Activated CD8-positive, alpha-beta memory T cell treated with anti-CD3 and anti-CD28 coated beads for 4 hours (primary cell): ENCODE data around the gene NAPB.
"Not testable (repeated sequence)": the region's sequence is repeated elsewhere in the genome, so short reads cannot be mapped to it uniquely, and the experiment has no call there.

Source experiments
- DNase-seq, 2 donors: peaks; one replicate each; pipeline ENCODE4 v3.0.0-alpha.2; 2020; ENCODE audit warnings: low read depth in 2 of 2

The NAPB gene

GRCh38 chr20:23368316-23369071, 52.8 kb downstream of the NAPB start:
- no peak for DNase-seq

- no peak for DNase-seq
These were observed 53.5 kb downstream of the NAPB start for GRCh38 chr20:23367770-23368169.

- no peak for DNase-seq
These were observed 54.9 kb downstream of the NAPB start for GRCh38 chr20:23366384-23366783.

DNA sequence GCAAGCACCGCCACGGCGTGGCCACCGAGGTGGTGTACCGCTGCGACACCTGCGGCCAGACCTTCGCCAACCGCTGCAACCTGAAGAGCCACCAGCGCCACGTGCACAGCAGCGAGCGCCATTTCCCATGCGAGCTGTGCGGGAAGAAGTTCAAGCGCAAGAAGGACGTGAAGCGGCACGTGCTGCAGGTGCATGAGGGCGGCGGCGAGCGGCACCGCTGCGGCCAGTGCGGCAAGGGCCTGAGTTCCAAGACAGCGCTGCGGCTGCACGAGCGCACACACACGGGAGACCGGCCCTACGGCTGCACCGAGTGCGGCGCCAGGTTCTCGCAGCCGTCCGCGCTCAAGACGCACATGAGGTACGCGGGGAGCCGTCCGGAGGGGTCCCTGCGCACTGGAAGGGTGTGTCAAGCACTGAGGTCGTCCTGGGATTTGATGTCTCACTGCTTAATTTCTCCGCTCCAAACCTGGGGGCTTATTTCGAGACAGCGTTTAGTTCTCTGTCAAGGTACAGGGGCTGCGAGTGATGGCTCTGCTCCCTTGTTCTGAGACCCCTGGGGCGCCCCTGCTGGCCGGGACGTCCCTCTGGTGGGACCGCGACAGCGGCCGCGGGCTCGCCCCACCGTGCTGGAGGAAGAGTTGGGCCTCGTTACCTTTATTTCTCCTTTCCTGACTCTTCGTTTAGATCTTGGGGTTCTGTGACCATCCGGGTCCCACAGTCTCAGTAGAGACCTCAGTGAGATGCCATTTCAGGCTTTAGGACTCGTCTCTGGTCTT, 55.7 kb downstream of the NAPB start:
- DNase-seq = no peak

GRCh38 chr20:23363257-23363649, 58.0 kb downstream of the NAPB start:
- DNase-seq = no peak

DNA sequence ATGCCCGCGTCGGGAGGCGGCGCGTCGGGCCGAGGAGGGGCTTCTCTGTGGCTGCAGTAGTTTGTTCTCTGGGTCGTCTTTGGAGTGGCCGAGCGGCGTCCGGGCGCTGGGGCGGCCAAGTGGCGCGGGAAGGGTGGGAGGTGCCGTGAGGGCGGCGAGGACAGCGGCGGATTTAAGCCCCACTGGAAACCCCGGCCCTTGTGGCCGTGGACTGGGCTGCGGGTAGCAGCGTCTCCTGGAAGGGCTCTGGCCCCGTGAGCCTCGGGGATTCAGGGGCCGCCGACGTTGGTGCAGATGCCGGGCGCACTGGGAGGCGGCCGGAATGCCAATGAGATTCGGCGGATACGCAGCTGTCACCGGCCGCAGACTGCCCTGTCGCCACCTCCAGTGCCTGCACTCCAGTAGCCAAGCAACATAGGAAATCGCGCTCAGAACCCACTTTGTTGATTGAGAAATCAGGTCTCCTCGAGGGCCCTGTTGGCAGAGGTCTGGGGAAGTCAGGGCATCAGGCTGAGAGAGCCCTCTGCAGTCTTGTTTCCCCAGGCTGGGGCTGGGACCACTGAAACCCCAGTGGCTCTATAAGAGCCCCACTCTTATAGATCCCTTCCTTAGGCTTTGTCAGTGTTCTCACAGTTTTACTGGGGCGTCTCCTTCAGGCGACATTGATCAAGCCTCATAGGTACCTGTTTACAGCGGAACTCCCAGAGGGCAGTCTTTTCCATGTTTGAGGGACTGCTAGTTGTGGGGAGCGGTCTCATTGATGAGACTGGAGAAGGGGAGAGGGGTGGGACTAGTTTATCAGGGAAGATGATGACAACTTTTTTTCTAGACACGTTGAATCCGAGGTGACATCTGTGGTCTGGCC, 58.7 kb downstream of the NAPB start:
- DNase-seq = no peak

GRCh38 chr20:23361476-23362391, 59.6 kb downstream of the NAPB start, which contains the start of gene GZF1:
GZF1 (plus strand) TSS chr20:23362182; CDS start chr20:23364384, 2,202 bp downstream.
- peak; percentile 96 to 98 for DNase-seq

- DNase-seq = no peak
These were observed 60.2 kb downstream of the NAPB start for GRCh38 chr20:23361119-23361475.

GRCh38 chr20:23360531-23360930, 60.8 kb downstream of the NAPB start:
- no peak for DNase-seq

DNA sequence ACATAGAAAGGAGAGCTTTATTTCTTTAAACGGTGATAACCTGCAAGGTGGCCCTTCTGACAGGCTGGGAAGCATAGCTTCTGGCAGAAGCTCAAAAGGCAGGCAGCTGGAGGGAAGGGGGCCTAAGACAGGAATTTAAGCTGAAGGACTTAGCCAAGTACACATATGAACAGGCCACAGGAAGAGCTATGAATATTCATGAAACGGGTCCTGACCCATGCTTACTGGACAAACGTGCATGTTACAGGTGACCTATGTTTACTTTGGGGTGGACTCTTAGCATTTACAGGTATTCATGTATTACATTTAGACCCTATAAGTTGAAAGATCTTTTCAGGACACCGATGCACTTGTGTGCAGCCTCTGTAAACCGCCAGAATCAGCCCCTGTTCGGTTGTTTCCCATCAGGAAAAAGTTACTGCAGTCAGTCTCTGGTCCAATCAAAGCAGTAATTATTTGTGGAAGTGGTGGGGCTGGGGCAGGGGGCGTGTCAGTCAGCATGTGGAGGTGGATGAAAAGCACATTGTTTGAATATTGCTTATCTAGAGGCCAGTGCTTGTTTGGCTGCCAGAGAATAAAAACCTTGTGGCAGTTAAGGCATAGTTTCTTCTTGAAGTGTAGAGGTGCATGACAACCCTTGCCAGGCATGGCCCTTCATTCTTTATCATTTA, 62.2 kb downstream of the NAPB start:
- DNase-seq = no peak

- no peak for DNase-seq
These were observed 62.8 kb downstream of the NAPB start for GRCh38 chr20:23358563-23358906.

GRCh38 chr20:23357767-23358562, 63.3 kb downstream of the NAPB start:
- DNase-seq = peak; percentile 99 to 100

- no peak for DNase-seq
These were observed 65.1 kb downstream of the NAPB start for GRCh38 chr20:23356203-23356602.

GRCh38 chr20:23350904-23351838, 70.1 kb downstream of the NAPB start:
- DNase-seq = peak; percentile 22 to 30

- peak; percentile 92 to 93 for DNase-seq
These were observed 70.9 kb downstream of the NAPB start, which contains the start of gene NXT1 for GRCh38 chr20:23350196-23350903. NXT1 (plus strand) TSS chr20:23350791; CDS start chr20:23354042, 3,251 bp downstream.

DNA sequence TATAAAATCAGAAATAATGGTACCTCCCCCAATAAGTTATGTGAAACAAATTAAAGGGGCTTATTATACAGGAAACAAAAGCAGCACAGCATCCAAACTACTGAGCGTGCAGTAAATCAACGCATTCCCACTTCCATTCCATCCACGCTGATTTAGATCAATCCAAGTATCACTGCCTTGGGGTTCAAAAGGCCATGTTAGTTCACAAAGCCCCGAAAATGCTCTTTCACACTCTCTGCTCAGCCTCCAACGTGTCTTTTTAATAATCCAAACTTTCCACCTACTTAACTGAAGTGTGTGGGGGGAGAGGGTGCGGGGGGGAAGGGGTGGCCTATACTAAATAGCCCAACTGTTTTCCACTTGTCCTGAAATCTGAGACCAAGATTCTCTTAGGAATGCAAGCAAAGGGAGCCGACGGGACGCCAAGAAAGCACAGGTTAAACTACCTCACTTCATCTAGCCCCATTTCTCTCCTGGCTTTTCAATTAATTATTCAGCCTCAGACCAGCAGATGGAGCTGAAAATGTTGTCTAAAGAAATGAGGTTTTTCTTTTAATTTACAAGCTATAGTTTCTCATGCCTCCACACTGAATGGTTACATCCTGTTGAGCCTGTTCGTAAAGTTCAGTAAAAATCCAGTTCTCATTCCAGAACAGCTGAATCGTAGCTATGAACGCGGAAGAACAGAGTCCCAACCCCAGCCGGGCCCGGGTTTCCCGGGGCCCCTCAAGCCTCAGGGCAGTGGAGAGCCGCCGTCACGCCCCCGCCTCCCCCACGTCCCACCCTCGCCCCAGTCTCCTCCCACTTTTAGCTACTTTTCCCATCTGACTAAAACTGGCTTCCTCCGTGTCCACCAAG, 71.7 kb downstream of the NAPB start:
- peak; percentile 64 to 67 for DNase-seq

DNA sequence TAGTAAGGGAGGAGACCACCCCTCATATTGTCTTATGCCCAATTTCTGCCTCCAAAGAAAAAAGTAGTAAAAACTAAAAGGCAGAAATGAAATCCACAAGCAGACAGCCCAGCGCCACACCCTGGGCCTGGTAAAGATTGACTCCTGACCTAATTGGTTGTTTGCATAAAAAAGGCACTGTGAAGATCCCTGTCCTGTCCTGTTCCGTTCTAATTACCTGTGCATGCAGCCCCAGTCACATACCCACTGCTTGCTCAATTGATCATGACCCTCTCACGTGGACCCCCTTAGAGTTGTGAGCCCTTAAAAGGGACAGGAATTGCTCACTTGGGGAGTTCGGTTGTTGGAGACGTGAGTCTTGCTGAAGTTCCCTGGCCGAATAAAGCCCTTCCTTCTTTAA, 72.8 kb downstream of the NAPB start:
- not testable (repeated sequence) for DNase-seq
